Liver (tissue), 9 donors: ENCODE data around the gene SMCO4. TPM values are rescaled to one million over a fixed set of nuclear protein-coding genes. Genes with fewer than 3 reads are reported as not detected.

Experiments used
- DNase-seq: peaks from one replicate; pipeline ENCODE4 v3.0.0-alpha.2; 2017; ENCODE audit warnings: low spot score
- H3K27ac ChIP-seq, 2 donors: one replicate each; pipeline ENCODE4 v1.7.0; 2013; ENCODE audit warnings: inconsistent platforms in 2 of 2, low read length in 2 of 2, control low read depth in 1 of 2, low read depth in 1 of 2, mild to moderate bottlenecking in 1 of 2
- H3K27me3 ChIP-seq, 4 donors: one replicate each; pipeline versions ENCODE4 v1.6.1 to v1.7.0; 2013; ENCODE audit warnings: low read length in 3 of 4, inconsistent platforms in 1 of 4, mild to moderate bottlenecking in 1 of 4, moderate library complexity in 1 of 4; ENCODE audit not compliant: control insufficient read depth in 4 of 4, insufficient read depth in 4 of 4
- H3K36me3 ChIP-seq, 4 donors: one replicate each; pipeline versions ENCODE4 v1.6.1 to v1.7.0; 2013; ENCODE audit warnings: low read length in 3 of 4, mild to moderate bottlenecking in 3 of 4, low read depth in 1 of 4, moderate library complexity in 1 of 4; ENCODE audit not compliant: control insufficient read depth in 4 of 4, insufficient read depth in 3 of 4
- H3K4me1 ChIP-seq, 4 donors: one replicate each; pipeline versions ENCODE4 v1.6.1 to v1.7.0; 2013; ENCODE audit warnings: low read length in 3 of 4, mild to moderate bottlenecking in 3 of 4, moderate library complexity in 1 of 4; ENCODE audit not compliant: control insufficient read depth in 4 of 4, insufficient read depth in 4 of 4
- H3K4me3 ChIP-seq, 3 donors: one replicate each; pipeline versions ENCODE4 v1.6.1 to v1.7.0; 2013; ENCODE audit warnings: low read length in 3 of 3, control low read depth in 1 of 3, low read depth in 1 of 3, mild to moderate bottlenecking in 1 of 3
- H3K9ac ChIP-seq, 2 donors: one replicate each; pipeline ENCODE4 v1.7.0; 2013; ENCODE audit warnings: low read length in 2 of 2, mild to moderate bottlenecking in 2 of 2, moderate library complexity in 2 of 2, control low read depth in 1 of 2, low read depth in 1 of 2
- H3K9me3 ChIP-seq, 4 donors: one replicate each; pipeline versions ENCODE4 v1.6.1 to v1.7.0; 2013; ENCODE audit warnings: low read length in 3 of 4; ENCODE audit not compliant: control insufficient read depth in 4 of 4
- GABPA ChIP-seq, 2 donors: IDR thresholded peaks in 1 of 2; conservative IDR thresholded peaks in 1 of 2; 2 replicates each; pipeline ENCODE4 v1.6.1; 2016; ENCODE audit warnings: antibody characterized with exemption in 2 of 2, mild to moderate bottlenecking in 1 of 2, moderate library complexity in 1 of 2
- HNF4A ChIP-seq, 2 donors: conservative IDR thresholded peaks; 2 replicates each; pipeline ENCODE4 v1.6.1; 2016; ENCODE audit warnings: antibody characterized with exemption in 2 of 2, mild to moderate bottlenecking in 2 of 2
- HNF4G ChIP-seq: IDR thresholded peaks from 2 replicates; pipeline ENCODE4 v1.6.1; 2016; ENCODE audit warnings: antibody characterized with exemption
- JUND ChIP-seq, 2 donors: IDR thresholded peaks; 2 replicates each; pipeline ENCODE4 v1.6.1; 2016; ENCODE audit warnings: antibody characterized with exemption in 2 of 2
- NR2F2 ChIP-seq: IDR thresholded peaks from 2 replicates; pipeline ENCODE4 v1.6.1; 2016; ENCODE audit warnings: antibody characterized with exemption
- RAD21 ChIP-seq, 2 donors: IDR thresholded peaks; 2 replicates each; pipeline ENCODE4 v1.6.1; 2016; ENCODE audit warnings: antibody characterized with exemption in 2 of 2, mild to moderate bottlenecking in 2 of 2
- RXRA ChIP-seq, 2 donors: IDR thresholded peaks; 2 replicates each; pipeline ENCODE4 v1.6.1; 2017 to 2018; ENCODE audit warnings: antibody characterized with exemption in 2 of 2, mild to moderate bottlenecking in 1 of 2
- SP1 ChIP-seq: IDR thresholded peaks from 2 replicates; pipeline ENCODE4 v1.6.1; 2018; ENCODE audit warnings: antibody characterized with exemption, mild to moderate bottlenecking
- TAF1 ChIP-seq: conservative IDR thresholded peaks from 2 replicates; pipeline ENCODE4 v1.6.1; 2016; ENCODE audit warnings: antibody characterized with exemption, mild to moderate bottlenecking
- YY1 ChIP-seq: IDR thresholded peaks from 2 replicates; pipeline ENCODE4 v1.6.1; 2016; ENCODE audit warnings: antibody characterized with exemption, mild to moderate bottlenecking
- WGBS: extraction: QIAGEN DNeasy Blood & Tissue Kit; methylation state at CpG from one replicate; pipeline ENCODE4 v1.1.7; 2013; 5-methylcytosine and 5-hydroxymethylcytosine counted together
- polyA plus RNA-seq, 2 donors: library from polyadenylated mRNA; stranded (reverse) in 1 of 2; unstranded in 1 of 2; fragments of 200-250 nt in 1 of 2; fragments of >200 nt in 1 of 2; fragmentation: Nextera tagmentation in 1 of 2; extraction: Ambion mirVana in 1 of 2; gene quantifications; one replicate each; pipeline versions ENCODE4 v1.2.1 to v1.2.3, GENCODE V29; 2013 to 2015
- total RNA-seq, 2 donors: library from RNA; depleted of rRNA; stranded (reverse); fragments of >200 nt; gene quantifications; one replicate each; pipeline ENCODE4 v1.2.3, GENCODE V29; 2014
- TF ChIP-seq, protein P1 (sequence below): IDR thresholded peaks from 2 replicates; pipeline ENCODE4 v1.6.1; 2016; ENCODE audit warnings: antibody characterized with exemption, mild to moderate bottlenecking
- TF ChIP-seq, protein P2 (sequence below): fragments of 150-350 bp; IDR thresholded peaks from 2 replicates; pipeline ENCODE4 v1.5.1; 2017; ENCODE audit warnings: improper control_type of control experiment, low read depth, low read length; ENCODE audit not compliant: missing input control
- donor health status: healthy.
- donor health status: healthy.
- donor health status: healthy.
- donor health status: healthy.
- donor health status: healthy.

Gene SMCO4
- total and polyA plus RNA-seq, 4 donors: 21.2 to 98.8 (median 47.9) TPM

DNA sequence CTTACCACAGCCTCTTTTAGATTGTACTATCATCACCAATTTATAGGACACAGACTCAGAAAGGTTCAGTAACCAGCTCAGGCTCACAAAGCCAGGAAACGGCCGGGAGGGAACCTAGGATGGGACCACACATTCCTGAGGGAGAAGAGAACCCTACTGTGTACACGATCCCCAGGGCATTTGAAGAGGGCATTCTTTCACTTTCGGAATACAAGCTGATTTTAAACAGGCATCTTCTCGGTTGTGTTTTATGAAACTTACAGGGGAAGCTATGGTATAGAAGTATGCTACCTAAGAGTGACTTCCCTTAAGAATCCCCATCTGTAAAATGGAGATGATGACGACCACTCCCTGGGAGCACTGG is 19.0 kb downstream of the SMCO4 start (continued):
- TF ChIP-seq, protein P1, sequence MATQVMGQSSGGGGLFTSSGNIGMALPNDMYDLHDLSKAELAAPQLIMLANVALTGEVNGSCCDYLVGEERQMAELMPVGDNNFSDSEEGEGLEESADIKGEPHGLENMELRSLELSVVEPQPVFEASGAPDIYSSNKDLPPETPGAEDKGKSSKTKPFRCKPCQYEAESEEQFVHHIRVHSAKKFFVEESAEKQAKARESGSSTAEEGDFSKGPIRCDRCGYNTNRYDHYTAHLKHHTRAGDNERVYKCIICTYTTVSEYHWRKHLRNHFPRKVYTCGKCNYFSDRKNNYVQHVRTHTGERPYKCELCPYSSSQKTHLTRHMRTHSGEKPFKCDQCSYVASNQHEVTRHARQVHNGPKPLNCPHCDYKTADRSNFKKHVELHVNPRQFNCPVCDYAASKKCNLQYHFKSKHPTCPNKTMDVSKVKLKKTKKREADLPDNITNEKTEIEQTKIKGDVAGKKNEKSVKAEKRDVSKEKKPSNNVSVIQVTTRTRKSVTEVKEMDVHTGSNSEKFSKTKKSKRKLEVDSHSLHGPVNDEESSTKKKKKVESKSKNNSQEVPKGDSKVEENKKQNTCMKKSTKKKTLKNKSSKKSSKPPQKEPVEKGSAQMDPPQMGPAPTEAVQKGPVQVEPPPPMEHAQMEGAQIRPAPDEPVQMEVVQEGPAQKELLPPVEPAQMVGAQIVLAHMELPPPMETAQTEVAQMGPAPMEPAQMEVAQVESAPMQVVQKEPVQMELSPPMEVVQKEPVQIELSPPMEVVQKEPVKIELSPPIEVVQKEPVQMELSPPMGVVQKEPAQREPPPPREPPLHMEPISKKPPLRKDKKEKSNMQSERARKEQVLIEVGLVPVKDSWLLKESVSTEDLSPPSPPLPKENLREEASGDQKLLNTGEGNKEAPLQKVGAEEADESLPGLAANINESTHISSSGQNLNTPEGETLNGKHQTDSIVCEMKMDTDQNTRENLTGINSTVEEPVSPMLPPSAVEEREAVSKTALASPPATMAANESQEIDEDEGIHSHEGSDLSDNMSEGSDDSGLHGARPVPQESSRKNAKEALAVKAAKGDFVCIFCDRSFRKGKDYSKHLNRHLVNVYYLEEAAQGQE: no peak
- TF ChIP-seq TAF1 (no peak), SP1 (no peak), YY1 (no peak), JUND (IDR thresholded peaks at IDR 0.05) (no peak), RAD21 (IDR thresholded peaks at IDR 0.05) (no peak), NR2F2 (no peak)

DNA sequence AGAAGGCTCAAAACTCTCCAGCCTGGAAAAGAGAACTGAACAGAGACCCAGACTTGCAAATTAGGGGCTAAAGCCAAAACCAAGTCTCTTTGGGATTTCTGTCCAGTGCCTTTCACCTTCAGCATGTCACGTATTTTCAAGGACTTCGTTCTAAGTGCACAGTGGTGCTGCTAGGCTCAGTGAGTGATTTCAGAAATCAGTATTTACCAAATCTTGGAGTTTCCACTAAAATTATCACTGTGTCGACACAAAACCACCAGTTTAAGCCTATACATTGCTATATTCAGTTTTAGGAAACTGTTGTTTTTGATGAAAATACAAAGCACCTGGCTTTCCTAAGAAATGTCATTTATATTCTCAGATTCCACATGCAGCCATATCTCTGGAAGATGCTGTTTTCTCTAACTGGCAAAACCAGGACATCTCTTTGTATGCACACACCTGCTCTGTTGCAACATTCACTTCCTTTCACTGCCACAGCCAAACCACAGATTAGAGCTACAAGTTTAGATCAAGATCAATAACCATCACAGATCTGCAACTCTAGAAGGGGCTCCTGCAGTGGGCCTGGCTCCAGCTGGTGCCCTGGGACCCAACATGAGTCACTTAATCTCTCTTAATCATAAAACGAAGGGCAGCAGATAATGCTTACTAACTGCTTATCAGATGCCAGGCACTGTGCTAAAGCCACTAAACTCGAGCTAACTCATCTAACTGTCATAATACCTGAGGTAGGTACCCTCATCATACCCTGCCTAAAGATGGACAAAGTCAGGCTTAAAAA is 22.3 kb downstream of the SMCO4 start:
- Histone ChIP-seq H3K27me3 (no peaks in the 10 kb centered on the region), H3K9ac (no peak overlapping the region), H3K36me3 (no peaks in the 10 kb centered on the region), H3K4me3 (no peak overlapping the region), H3K9me3 (no peaks in the 10 kb centered on the region), H3K4me1 (peaks cover 9 to 49% (median 34%) of the 10 kb centered on the region in 4 donors), H3K27ac (peak overlapping the region; percentile 16 to 47)
- WGBS: 55% methylated on average over 5 of the region's 5 CpGs
- DNase-seq: no peak
- no peak for TF ChIP-seq SP1
- TF ChIP-seq HNF4A (conservative IDR thresholded peaks at IDR 0.05): peak in 1 of 2 donors; percentile 5

DNA sequence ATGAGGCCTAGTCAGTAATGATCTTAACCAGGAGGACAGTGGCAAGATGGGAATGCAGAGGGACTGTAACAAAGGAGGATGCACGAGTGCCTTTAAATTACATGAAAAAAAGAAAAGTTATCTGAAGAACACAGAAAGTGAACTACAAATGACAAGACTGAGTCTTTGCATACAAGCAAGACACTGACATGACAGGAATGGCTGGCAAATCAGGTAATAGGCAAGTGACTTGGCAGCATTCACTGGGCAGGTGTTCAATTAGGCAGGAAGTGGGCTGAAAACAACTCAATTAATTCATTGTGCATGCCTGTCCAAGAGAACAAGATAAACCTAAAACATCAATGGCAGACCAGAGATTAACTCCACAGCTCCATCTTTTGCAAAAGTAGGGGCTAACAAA is 24.0 kb downstream of the SMCO4 start:
- no peak overlapping the region for H3K4me3 ChIP-seq
- no peaks in the 10 kb centered on the region for H3K9me3 ChIP-seq
- no peaks in the 10 kb centered on the region for H3K36me3 ChIP-seq
- H3K27ac ChIP-seq: no peak overlapping the region
- peaks cover 1 to 34% (median 19%) of the 10 kb centered on the region in 4 donors for H3K4me1 ChIP-seq
- TF ChIP-seq RAD21 (IDR thresholded peaks at IDR 0.05) (no peak), HNF4G (no peak), RXRA (IDR thresholded peaks at IDR 0.05) (no peak), HNF4A (conservative IDR thresholded peaks at IDR 0.05) (no peak), JUND (IDR thresholded peaks at IDR 0.05) (no peak), GABPA (IDR thresholded peaks at IDR 0.05 in 1 of 2, conservative IDR thresholded peaks at IDR 0.05 in 1 of 2) (no peak)
- TF ChIP-seq, protein P2, sequence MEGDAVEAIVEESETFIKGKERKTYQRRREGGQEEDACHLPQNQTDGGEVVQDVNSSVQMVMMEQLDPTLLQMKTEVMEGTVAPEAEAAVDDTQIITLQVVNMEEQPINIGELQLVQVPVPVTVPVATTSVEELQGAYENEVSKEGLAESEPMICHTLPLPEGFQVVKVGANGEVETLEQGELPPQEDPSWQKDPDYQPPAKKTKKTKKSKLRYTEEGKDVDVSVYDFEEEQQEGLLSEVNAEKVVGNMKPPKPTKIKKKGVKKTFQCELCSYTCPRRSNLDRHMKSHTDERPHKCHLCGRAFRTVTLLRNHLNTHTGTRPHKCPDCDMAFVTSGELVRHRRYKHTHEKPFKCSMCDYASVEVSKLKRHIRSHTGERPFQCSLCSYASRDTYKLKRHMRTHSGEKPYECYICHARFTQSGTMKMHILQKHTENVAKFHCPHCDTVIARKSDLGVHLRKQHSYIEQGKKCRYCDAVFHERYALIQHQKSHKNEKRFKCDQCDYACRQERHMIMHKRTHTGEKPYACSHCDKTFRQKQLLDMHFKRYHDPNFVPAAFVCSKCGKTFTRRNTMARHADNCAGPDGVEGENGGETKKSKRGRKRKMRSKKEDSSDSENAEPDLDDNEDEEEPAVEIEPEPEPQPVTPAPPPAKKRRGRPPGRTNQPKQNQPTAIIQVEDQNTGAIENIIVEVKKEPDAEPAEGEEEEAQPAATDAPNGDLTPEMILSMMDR: no peak
- DNase-seq: no peak
- no peaks in the 10 kb centered on the region for H3K27me3 ChIP-seq
- WGBS: 92% methylated on average over 1 of the region's 1 CpG
- no peak overlapping the region for H3K9ac ChIP-seq
